Endothelial cell (in vitro differentiated cells): ENCODE measurements around the gene STAM. TPM values are rescaled to one million over a fixed set of nuclear protein-coding genes. Genes with fewer than 3 reads are reported as not detected.
A peak's percentile ranks its signal among the peaks of the same experiment; 100 is the strongest.

Experiments used
- DNase-seq: peaks from one replicate; pipeline ENCODE4 v3.0.0; 2021; ENCODE audit warnings: low spot score
- H3K27ac Mint-ChIP-seq: one replicate; pipeline ENCODE4 v1.8.0; 2021; ENCODE audit warnings: mixed read lengths, inconsistent platforms; ENCODE audit not compliant: unreplicated experiment
- H3K27me3 Mint-ChIP-seq: one replicate; pipeline ENCODE4 v1.8.0; 2021; ENCODE audit warnings: mild to moderate bottlenecking, moderate library complexity, mixed read lengths, inconsistent platforms; ENCODE audit not compliant: unreplicated experiment
- H3K36me3 Mint-ChIP-seq: one replicate; pipeline ENCODE4 v1.8.0; 2021; ENCODE audit warnings: mild to moderate bottlenecking, low read depth, mixed read lengths, inconsistent platforms; ENCODE audit not compliant: unreplicated experiment
- H3K4me1 Mint-ChIP-seq: one replicate; pipeline ENCODE4 v1.8.0; 2021; ENCODE audit warnings: mild to moderate bottlenecking, mixed read lengths, inconsistent platforms; ENCODE audit not compliant: unreplicated experiment
- H3K4me3 Mint-ChIP-seq: one replicate; pipeline ENCODE4 v1.8.0; 2021; ENCODE audit warnings: mild to moderate bottlenecking, mixed read lengths, inconsistent platforms; ENCODE audit not compliant: unreplicated experiment
- H3K9me3 Mint-ChIP-seq: one replicate; pipeline ENCODE4 v1.8.0; 2021; ENCODE audit warnings: mixed read lengths, inconsistent platforms; ENCODE audit not compliant: unreplicated experiment
- CTCF ChIP-seq: fragments of 200-600 bp; sonication (generic); IDR thresholded peaks from one replicate; pipeline ENCODE4 v1.5.0; 2021; ENCODE audit warnings: antibody characterized with exemption; ENCODE audit not compliant: unreplicated experiment
- long read RNA-seq: library from polyadenylated mRNA; unstranded; transcript quantifications from one replicate; pipeline ENCODE4 v2.0.0, GENCODE V29; 2020; ENCODE audit not compliant: unreplicated experiment
- total RNA-seq: library from RNA; stranded (reverse); fragmentation: NEBNext Ultra II Directional; extraction: Animal tissue kit (Norgen Biotek cat#: 25700); gene quantifications from one replicate; pipeline ENCODE4 v1.2.1, GENCODE V29; 2021; ENCODE audit not compliant: unreplicated experiment

The STAM gene
- total RNA-seq, result 22.0 TPM
- long read RNA-seq, transcript STAM-202 (14 exons, 2,972 nt), result major isoform, 12 of 17 reads
- long read RNA-seq, partial matches to known transcripts, result 1 of 17 reads
- long read RNA-seq, other reads (novel, unspliced or antisense), result 4 of 17 reads

GRCh38 chr10:17643755-17644484 lies at the start of gene STAM:
STAM (plus strand) TSS chr10:17644151; CDS start chr10:17644340, 189 bp downstream.
- TF ChIP-seq CTCF, result no peak
- H3K9me3 Mint-ChIP-seq, result no peaks in the 10 kb centered on the region
- H3K4me1 Mint-ChIP-seq, result peaks cover 26% of the 10 kb centered on the region
- no peaks in the 10 kb centered on the region for H3K27me3 Mint-ChIP-seq
- peak within 1 kb of the TSS; percentile 96 for H3K4me3 Mint-ChIP-seq
- peak; percentile 90 for DNase-seq
- no peaks in the 10 kb centered on the region for H3K36me3 Mint-ChIP-seq
- peak within 1 kb of the TSS; percentile 99 for H3K27ac Mint-ChIP-seq

GRCh38 chr10:17597386-17597785 lies 46.6 kb upstream of the STAM start:
- Mint-ChIP-seq H3K9me3 (no peaks in the 10 kb centered on the region), H3K27ac (no peak overlapping the region), H3K4me3 (no peak overlapping the region), H3K27me3 (no peaks in the 10 kb centered on the region), H3K4me1 (no peaks in the 10 kb centered on the region), H3K36me3 (no peaks in the 10 kb centered on the region)
- no peak for TF ChIP-seq CTCF
- no peak for DNase-seq

GRCh38 chr10:17599089-17599488 lies 44.9 kb upstream of the STAM start:
- Mint-ChIP-seq H3K9me3 (no peaks in the 10 kb centered on the region), H3K27me3 (no peaks in the 10 kb centered on the region), H3K36me3 (no peaks in the 10 kb centered on the region), H3K4me1 (no peaks in the 10 kb centered on the region), H3K4me3 (no peak overlapping the region), H3K27ac (no peak overlapping the region)
- no peak for TF ChIP-seq CTCF
- peak; percentile 25 for DNase-seq

- Mint-ChIP-seq H3K27me3 (no peaks in the 10 kb centered on the region), H3K4me1 (no peaks in the 10 kb centered on the region), H3K9me3 (no peaks in the 10 kb centered on the region), H3K4me3 (no peak overlapping the region), H3K27ac (no peak overlapping the region), H3K36me3 (no peaks in the 10 kb centered on the region)
- no peak for DNase-seq
- TF ChIP-seq CTCF, result no peak
Observed at GRCh38 chr10:17605936-17606335, 38.0 kb upstream of the STAM start.

- H3K4me3 Mint-ChIP-seq, result no peak overlapping the region
- no peak for TF ChIP-seq CTCF
- no peaks in the 10 kb centered on the region for H3K36me3 Mint-ChIP-seq
- no peaks in the 10 kb centered on the region for H3K4me1 Mint-ChIP-seq
- no peaks in the 10 kb centered on the region for H3K9me3 Mint-ChIP-seq
- DNase-seq, result no peak
- no peak overlapping the region for H3K27ac Mint-ChIP-seq
- H3K27me3 Mint-ChIP-seq, result no peaks in the 10 kb centered on the region
Observed at GRCh38 chr10:17606547-17607040, 37.4 kb upstream of the STAM start.
